ENCODE data around the gene MAP3K9.

The MAP3K9 gene

GRCh38 chr14:70701610-70702009 lies 107.7 kb downstream of the MAP3K9 start:
- DNase-seq (ENCODE audit: low read depth in 1 of 2, low spot score in 1 of 2) = no peak

GRCh38 chr14:70700955-70701585 lies 108.2 kb downstream of the MAP3K9 start:
- no peak for DNase-seq (ENCODE audit: low read depth in 1 of 2, low spot score in 1 of 2)

- DNase-seq (ENCODE audit: low read depth in 1 of 2, low spot score in 1 of 2) = no peak
Observed at GRCh38 chr14:70699646-70700045, 109.7 kb downstream of the MAP3K9 start.

GRCh38 chr14:70698288-70698687 lies 111.0 kb downstream of the MAP3K9 start:
- DNase-seq (ENCODE audit: low read depth in 1 of 2, low spot score in 1 of 2) = no peak

- DNase-seq (ENCODE audit: low read depth in 1 of 2, low spot score in 1 of 2) = no peak
Observed at GRCh38 chr14:70697701-70698100, 111.6 kb downstream of the MAP3K9 start.

- no peak for DNase-seq (ENCODE audit: low read depth in 1 of 2, low spot score in 1 of 2)
Observed at GRCh38 chr14:70696026-70696425, 113.3 kb downstream of the MAP3K9 start.

GRCh38 chr14:70692210-70692609 lies 117.1 kb downstream of the MAP3K9 start:
- DNase-seq (ENCODE audit: low read depth in 1 of 2, low spot score in 1 of 2) = no peak

- DNase-seq (ENCODE audit: low read depth in 1 of 2, low spot score in 1 of 2) = no peak
Observed at GRCh38 chr14:70685474-70686197, 123.7 kb downstream of the MAP3K9 start.

- no peak for DNase-seq (ENCODE audit: low read depth in 1 of 2, low spot score in 1 of 2)
Observed at GRCh38 chr14:70683983-70684382, 125.3 kb downstream of the MAP3K9 start.

GRCh38 chr14:70680748-70681147 lies 128.6 kb downstream of the MAP3K9 start:
- no peak for DNase-seq (ENCODE audit: low read depth in 1 of 2, low spot score in 1 of 2)

GRCh38 chr14:70677341-70677740 lies 132.0 kb downstream of the MAP3K9 start:
- no peak for DNase-seq (ENCODE audit: low read depth in 1 of 2, low spot score in 1 of 2)

Data from activated CD4-positive, alpha-beta T cell treated with anti-CD3 and anti-CD28 coated beads, Interleukin-2, amount 50 U/mL, for 24 hours (primary cell).